ENCODE measurements around the gene MYH11. TPM values are rescaled to one million over a fixed set of nuclear protein-coding genes. Genes with fewer than 3 reads are reported as not detected.

The MYH11 gene
- total and polyA plus RNA-seq, 2 donors (not counting 1 experiment from before 2014, with no cell fraction given): 1.3 to 14.5 TPM

GRCh38 chr16:15772579-15773293 is 84.1 kb downstream of the MYH11 start:
- Histone ChIP-seq H3K36me3 (ENCODE audit: control insufficient read depth, insufficient read depth, low read length) (no peaks in the 10 kb centered on the region), H3K4me1 (ENCODE audit: control insufficient read depth, extremely low read depth, insufficient read depth, low read length) (no peaks in the 10 kb centered on the region), H3K27me3 (ENCODE audit: control insufficient read depth, insufficient read depth, low read length) (peaks cover 4% of the 10 kb centered on the region), H3K79me2 (ENCODE audit: control insufficient read depth, insufficient read depth, low read length) (no peaks in the 10 kb centered on the region), H3K9ac (ENCODE audit: insufficient read depth, low read length) (no peak overlapping the region), H4K20me1 (ENCODE audit: control insufficient read depth, extremely low read depth, insufficient read depth, low read length) (no peaks in the 10 kb centered on the region), H3K4me3 (replicated peaks in 1 of 4; ENCODE audit: control extremely low read depth in 1 of 4, insufficient read depth in 1 of 4, low read depth in 3 of 4, low read length in 4 of 4) (no peak overlapping the region), H3K27ac (ENCODE audit: insufficient read depth, low read length) (no peak overlapping the region), H2AFZ (ENCODE audit: low read length) (no peak overlapping the region), H3K4me2 (ENCODE audit: extremely low read depth, insufficient read depth, low read length) (no peak overlapping the region), H3K9me3 (ENCODE audit: control insufficient read depth, insufficient read depth, low read depth, low read length) (no peaks in the 10 kb centered on the region)
- no peak for DNase-seq (ENCODE audit: low read depth in 2 of 2)
- no peak for TF ChIP-seq CTCF (conservative IDR thresholded peaks at IDR 0.05 in 1 of 2, IDR thresholded peaks at IDR 0.05 in 1 of 2; ENCODE audit: low read depth in 1 of 2, low read length in 2 of 2)
- TF ChIP-seq EZH2 (IDR thresholded peaks at IDR 0.05; ENCODE audit: low read length, missing control alignments): no peak

DNA sequence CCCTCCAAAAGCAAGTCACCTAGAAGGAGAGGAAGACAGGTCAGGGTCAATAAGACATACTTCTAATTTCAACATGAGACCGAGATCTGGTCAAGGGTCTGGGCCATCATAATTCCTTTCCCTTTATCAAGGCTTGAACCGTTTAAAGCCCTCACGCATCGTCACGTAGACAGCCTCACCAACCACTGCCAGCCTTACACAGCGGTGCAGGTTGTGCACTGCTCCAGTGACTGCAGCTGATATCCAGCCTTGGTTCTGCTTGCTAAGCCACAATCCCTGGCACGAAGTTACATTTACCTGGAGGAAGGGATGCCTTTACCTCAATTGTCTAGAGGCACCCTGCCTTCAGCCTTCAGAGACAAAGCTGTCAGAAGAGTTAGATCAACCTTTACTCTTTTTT is 85.1 kb downstream of the MYH11 start:
- H3K27ac ChIP-seq (ENCODE audit: insufficient read depth, low read length): no peak overlapping the region
- H3K9ac ChIP-seq (ENCODE audit: insufficient read depth, low read length): no peak overlapping the region
- no peaks in the 10 kb centered on the region for H3K4me1 ChIP-seq (ENCODE audit: control insufficient read depth, extremely low read depth, insufficient read depth, low read length)
- no peak overlapping the region for H3K4me3 ChIP-seq (replicated peaks in 1 of 4; ENCODE audit: control extremely low read depth in 1 of 4, insufficient read depth in 1 of 4, low read depth in 3 of 4, low read length in 4 of 4)
- no peaks in the 10 kb centered on the region for H3K79me2 ChIP-seq (ENCODE audit: control insufficient read depth, insufficient read depth, low read length)
- peaks cover 4% of the 10 kb centered on the region for H3K27me3 ChIP-seq (ENCODE audit: control insufficient read depth, insufficient read depth, low read length)
- H3K36me3 ChIP-seq (ENCODE audit: control insufficient read depth, insufficient read depth, low read length): no peaks in the 10 kb centered on the region
- H3K9me3 ChIP-seq (ENCODE audit: control insufficient read depth, insufficient read depth, low read depth, low read length): no peaks in the 10 kb centered on the region
- TF ChIP-seq CTCF (conservative IDR thresholded peaks at IDR 0.05 in 1 of 2, IDR thresholded peaks at IDR 0.05 in 1 of 2; ENCODE audit: low read depth in 1 of 2, low read length in 2 of 2) (no peak), EZH2 (IDR thresholded peaks at IDR 0.05; ENCODE audit: low read length, missing control alignments) (no peak)
- no peak for DNase-seq (ENCODE audit: low read depth in 2 of 2)
- no peaks in the 10 kb centered on the region for H4K20me1 ChIP-seq (ENCODE audit: control insufficient read depth, extremely low read depth, insufficient read depth, low read length)
- no peak overlapping the region for H2AFZ ChIP-seq (ENCODE audit: low read length)
- H3K4me2 ChIP-seq (ENCODE audit: extremely low read depth, insufficient read depth, low read length): no peak overlapping the region

GRCh38 chr16:15770512-15770911 is 86.3 kb downstream of the MYH11 start:
- no peak overlapping the region for H3K27ac ChIP-seq (ENCODE audit: insufficient read depth, low read length)
- DNase-seq (ENCODE audit: low read depth in 2 of 2): peak; percentile 33 to 73
- H3K9ac ChIP-seq (ENCODE audit: insufficient read depth, low read length): no peak overlapping the region
- no peak overlapping the region for H2AFZ ChIP-seq (ENCODE audit: low read length)
- no peaks in the 10 kb centered on the region for H4K20me1 ChIP-seq (ENCODE audit: control insufficient read depth, extremely low read depth, insufficient read depth, low read length)
- no peaks in the 10 kb centered on the region for H3K4me1 ChIP-seq (ENCODE audit: control insufficient read depth, extremely low read depth, insufficient read depth, low read length)
- H3K9me3 ChIP-seq (ENCODE audit: control insufficient read depth, insufficient read depth, low read depth, low read length): no peaks in the 10 kb centered on the region
- H3K4me2 ChIP-seq (ENCODE audit: extremely low read depth, insufficient read depth, low read length): peak overlapping the region; percentile 23
- no peaks in the 10 kb centered on the region for H3K36me3 ChIP-seq (ENCODE audit: control insufficient read depth, insufficient read depth, low read length)
- TF ChIP-seq CTCF (conservative IDR thresholded peaks at IDR 0.05 in 1 of 2, IDR thresholded peaks at IDR 0.05 in 1 of 2; ENCODE audit: low read depth in 1 of 2, low read length in 2 of 2) (no peak), EZH2 (IDR thresholded peaks at IDR 0.05; ENCODE audit: low read length, missing control alignments) (no peak)
- H3K79me2 ChIP-seq (ENCODE audit: control insufficient read depth, insufficient read depth, low read length): no peaks in the 10 kb centered on the region
- peaks cover 4% of the 10 kb centered on the region for H3K27me3 ChIP-seq (ENCODE audit: control insufficient read depth, insufficient read depth, low read length)
- H3K4me3 ChIP-seq (replicated peaks in 1 of 4; ENCODE audit: control extremely low read depth in 1 of 4, insufficient read depth in 1 of 4, low read depth in 3 of 4, low read length in 4 of 4): no peak overlapping the region

Data from fibroblast of lung (primary cell).